GM12878 (cell line): ENCODE measurements around the gene ST6GAL2. TPM values are rescaled to one million over a fixed set of nuclear protein-coding genes. Genes with fewer than 3 reads are reported as not detected.

Source experiments
- ATAC-seq: fragments of 200-7000 bp; cut with Tn5 transposase; 3 replicates; pipeline ENCODE4 v1.9.1; 2020; ENCODE audit warnings: mild to moderate bottlenecking, moderate library complexity
- BruUV-seq: library from RNA; stranded (reverse); fragments of 400-500 nt; replicated peaks from 2 replicates; lab custom pipeline; 2021; lab: Mats Ljungman, UMichigan
- CTCF ChIA-PET: fragments of 300-600 bp; sonication (Branson Sonifier 250); formaldehyde crosslinking; extraction: SDS; loops from one replicate; lab custom pipeline; 2021; ENCODE audit warnings: inconsistent platforms; lab: Yijun Ruan, JAX
- POLR2A ChIA-PET: fragments of 350-600 bp; formaldehyde crosslinking; extraction: SDS; loops from one replicate; lab custom pipeline; 2021; ENCODE audit warnings: inconsistent platforms; lab: Charles Lee
- RAD21 ChIA-PET: fragments of 300-600 bp; sonication (Branson Sonifier 250); formaldehyde crosslinking; loops from one replicate; lab custom pipeline; 2023; ENCODE audit warnings: antibody characterized with exemption; ENCODE audit not compliant: unreplicated experiment; lab: Charles Lee
- SMC1A ChIA-PET: fragments of 300-600 bp; sonication (Branson Sonifier 250); formaldehyde crosslinking; loops from one replicate; lab custom pipeline; 2023; ENCODE audit not compliant: unreplicated experiment, uncharacterized antibody; lab: Charles Lee
- DNase-seq: peaks from one replicate; pipeline ENCODE4 v3.0.0-alpha.2; 2011; ENCODE audit warnings: low read depth, low spot score
- FAIRE-seq: peaks from 3 replicates; lab custom pipeline; 2011; peaks lifted over from hg19 to GRCh38; lab: Jason Lieb, UNC
- H2AFZ ChIP-seq: 2 replicates; pipeline ENCODE4 v1.6.0; 2011; ENCODE audit warnings: low read depth, low read length, control low read depth; ENCODE audit not compliant: control insufficient read depth
- H3K27ac ChIP-seq: 2 replicates; pipeline ENCODE4 v1.5.1; 2011; ENCODE audit warnings: control low read depth; ENCODE audit not compliant: control insufficient read depth, insufficient read depth
- H3K27me3 ChIP-seq, 2 experiments: replicated peaks in 1 of 2; 2 replicates each; pipeline versions ENCODE4 v1.6.0 to v1.6.1; 2011; ENCODE audit warnings: low read length in 1 of 2; ENCODE audit not compliant: control insufficient read depth in 2 of 2, insufficient read depth in 2 of 2
- H3K36me3 ChIP-seq, 2 experiments: 2 replicates each; pipeline ENCODE4 v1.5.1; 2011; ENCODE audit warnings: low read length in 1 of 2; ENCODE audit not compliant: control insufficient read depth in 2 of 2, insufficient read depth in 2 of 2
- H3K4me1 ChIP-seq: 2 replicates; pipeline ENCODE4 v1.6.1; 2011; ENCODE audit warnings: mild to moderate bottlenecking, low read length, moderate library complexity, mixed read lengths; ENCODE audit not compliant: control insufficient read depth, insufficient read depth
- H3K4me2 ChIP-seq: 2 replicates; pipeline ENCODE4 v1.6.0; 2011; ENCODE audit warnings: control low read depth; ENCODE audit not compliant: control insufficient read depth, insufficient read depth
- H3K4me3 ChIP-seq: fragments of 200-600 bp; sonication (generic); 2 replicates; pipeline ENCODE4 v1.5.1; 2016
- H3K79me2 ChIP-seq: 2 replicates; pipeline ENCODE4 v1.6.0; 2011; ENCODE audit warnings: low read length; ENCODE audit not compliant: control insufficient read depth, insufficient read depth
- H3K9ac ChIP-seq: 2 replicates; pipeline ENCODE4 v1.8.0; 2011; ENCODE audit warnings: low read length, control low read depth, mixed read lengths; ENCODE audit not compliant: control insufficient read depth, insufficient read depth
- H3K9me3 ChIP-seq: replicated peaks from 3 replicates; pipeline ENCODE4 v1.5.1; 2011; ENCODE audit warnings: mild to moderate bottlenecking, low read length; ENCODE audit not compliant: control insufficient read depth, insufficient read depth
- H4K20me1 ChIP-seq: 2 replicates; pipeline ENCODE4 v1.6.0; 2011; ENCODE audit not compliant: control insufficient read depth, insufficient read depth
- EGR1 ChIP-seq, 2 experiments: IDR thresholded peaks; 1 replicate in 1 of 2; 2 replicates in 1 of 2; pipeline ENCODE4 v1.6.1; 2011 to 2012; ENCODE audit warnings: low read depth in 2 of 2, low read length in 2 of 2, borderline replicate concordance in 1 of 2, mild to moderate bottlenecking in 1 of 2, moderate library complexity in 1 of 2
- RFX5 ChIP-seq: IDR thresholded peaks from 2 replicates; pipeline ENCODE4 v1.6.1; 2011; ENCODE audit warnings: low read depth, low read length, improper control_type of control experiment
- ZBTB40 ChIP-seq: fragments of 450-650 bp; IDR thresholded peaks from 2 replicates; pipeline ENCODE4 v1.6.1; 2016; ENCODE audit warnings: mild to moderate bottlenecking, moderate library complexity, borderline replicate concordance
- WGBS: methylation state at CpG from one replicate; pipeline ENCODE4 v1.1.6; 2016; ENCODE audit warnings: low lambda C conversion rate; ENCODE audit not compliant: insufficient replicate concordance, insufficient coverage; ENCODE audit errors: missing lambda C conversion rate; 5-methylcytosine and 5-hydroxymethylcytosine counted together
- in situ Hi-C: fragments of 300-500 bp; cut with MboI; formaldehyde crosslinking; loops from 9 replicates; pipeline ENCODE4 v1.14.3; 2018; ENCODE audit warnings: mixed read lengths
- intact Hi-C: fragments of 100-400 bp; cut with micrococcal nuclease; formaldehyde crosslinking; loops from one replicate; pipeline ENCODE4 v1.14.2; 2022; ENCODE audit not compliant: unreplicated experiment
- polyA plus RNA-seq, 11 experiments: library from polyadenylated mRNA; depleted of rRNA in 4 of 11; unstranded in 6 of 11; stranded (reverse) in 5 of 11; fragments of >200 nt; fragmentation: Nextera tagmentation in 4 of 11; fragmentation: Illumina TruSeq in 1 of 11; extraction: Ambion mirVana in 4 of 11; extraction: Trizol in 1 of 11; gene quantifications; 1 replicate in 1 of 11; 2 replicates in 10 of 11; pipeline versions ENCODE4 v1.2.1 to v1.2.3, GENCODE V29; 2011 to 2016; ENCODE audit warnings: inconsistent platforms in 2 of 11, missing spikeins in 2 of 11, low read depth in 1 of 11
- total RNA-seq, 4 experiments: library from RNA; depleted of rRNA in 3 of 4; stranded (reverse); fragments of >200 nt in 3 of 4; fragmentation: Illumina TruSeq in 1 of 4; extraction: Trizol in 1 of 4; gene quantifications; 2 replicates each; pipeline versions ENCODE4 v1.2.1 to v1.2.3, GENCODE V29; 2013 to 2021

Gene ST6GAL2
- total and polyA plus RNA-seq, 10 of the 15 experiments (the other 5 are each of a cell fraction or from before 2014, with no cell fraction given): not detected

- intact Hi-C loops: no loop called here
- Histone ChIP-seq H3K9me3 (no peaks in the 10 kb centered on the region), H3K36me3 (no peaks in the 10 kb centered on the region), H3K27me3 (no peaks in the 10 kb centered on the region), H3K27ac (no peak overlapping the region), H4K20me1 (no peaks in the 10 kb centered on the region), H3K4me2 (no peak overlapping the region), H3K4me3 (no peak overlapping the region), H3K9ac (no peak overlapping the region), H3K79me2 (no peaks in the 10 kb centered on the region), H2AFZ (no peak overlapping the region), H3K4me1 (no peaks in the 10 kb centered on the region)
- ChIA-PET POLR2A (no interaction called here), SMC1A (no interaction called here), CTCF (no interaction called here), RAD21 (no interaction called here)
- WGBS: 4% methylated on average over 2 of the region's 2 CpGs
- FAIRE-seq (no peak), DNase-seq (no peak), ATAC-seq (no peak)
- in situ Hi-C loops: no loop called here
- TF ChIP-seq RFX5: no peak
- TF ChIP-seq ZBTB40: no peak
- no peak for TF ChIP-seq EGR1 (IDR thresholded peaks at IDR 0.05; ENCODE audit: borderline replicate concordance in 1 of 2, low read depth in 2 of 2, low read length in 2 of 2)
- BruUV-seq: no TSS peak
Measured at GRCh38 chr2:106853631-106854030, 32.3 kb downstream of the ST6GAL2 start.
